Measurements from ENCODE around the gene CCDC182. TPM values are rescaled to one million over a fixed set of nuclear protein-coding genes. Genes with fewer than 3 reads are reported as not detected.

The CCDC182 gene
- total RNA-seq, 1 donor from 2014 or later: not detected

GRCh38 chr17:57726838-57727237, 18.3 kb downstream of the CCDC182 start:
- Mint-ChIP-seq H3K27ac (no peak overlapping the region), H3K4me3 (no peak overlapping the region), H3K9me3 (no peaks in the 10 kb centered on the region), H3K4me1 (no peaks in the 10 kb centered on the region), H3K36me3 (no peaks in the 10 kb centered on the region), H3K27me3 (ENCODE audit: low read depth) (no peaks in the 10 kb centered on the region)
- no peak for DNase-seq (ENCODE audit: low spot score in 2 of 2, unreplicated experiment in 2 of 2)
- TF ChIP-seq CTCF (IDR thresholded peaks at IDR 0.05; ENCODE audit: unreplicated experiment): no peak

GRCh38 chr17:57726213-57726790, 18.8 kb downstream of the CCDC182 start:
- Mint-ChIP-seq H3K4me1 (no peaks in the 10 kb centered on the region), H3K9me3 (no peaks in the 10 kb centered on the region), H3K36me3 (no peaks in the 10 kb centered on the region), H3K27ac (no peak overlapping the region), H3K4me3 (no peak overlapping the region), H3K27me3 (ENCODE audit: low read depth) (no peaks in the 10 kb centered on the region)
- no peak for DNase-seq (ENCODE audit: low spot score in 2 of 2, unreplicated experiment in 2 of 2)
- no peak for TF ChIP-seq CTCF (IDR thresholded peaks at IDR 0.05; ENCODE audit: unreplicated experiment)

GRCh38 chr17:57724729-57725125, 20.4 kb downstream of the CCDC182 start:
- TF ChIP-seq CTCF (IDR thresholded peaks at IDR 0.05; ENCODE audit: unreplicated experiment): no peak
- Mint-ChIP-seq H3K9me3 (no peaks in the 10 kb centered on the region), H3K4me1 (no peaks in the 10 kb centered on the region), H3K27ac (no peak overlapping the region), H3K27me3 (ENCODE audit: low read depth) (no peaks in the 10 kb centered on the region), H3K4me3 (no peak overlapping the region), H3K36me3 (no peaks in the 10 kb centered on the region)
- DNase-seq (ENCODE audit: low spot score in 2 of 2, unreplicated experiment in 2 of 2): no peak

GRCh38 chr17:57724026-57724728, 20.9 kb downstream of the CCDC182 start:
- Mint-ChIP-seq H3K4me3 (no peak overlapping the region), H3K36me3 (no peaks in the 10 kb centered on the region), H3K27me3 (ENCODE audit: low read depth) (no peaks in the 10 kb centered on the region), H3K9me3 (no peaks in the 10 kb centered on the region), H3K27ac (no peak overlapping the region), H3K4me1 (no peaks in the 10 kb centered on the region)
- DNase-seq (ENCODE audit: low spot score in 2 of 2, unreplicated experiment in 2 of 2): no peak
- no peak for TF ChIP-seq CTCF (IDR thresholded peaks at IDR 0.05; ENCODE audit: unreplicated experiment)

GRCh38 chr17:57723427-57724025, 21.6 kb downstream of the CCDC182 start:
- H3K9me3 Mint-ChIP-seq: no peaks in the 10 kb centered on the region

More at GRCh38 chr17:57723427-57724025, 21.6 kb downstream of the CCDC182 start:
- no peak for TF ChIP-seq CTCF (IDR thresholded peaks at IDR 0.05; ENCODE audit: unreplicated experiment)
- no peak overlapping the region for H3K27ac Mint-ChIP-seq
- no peaks in the 10 kb centered on the region for H3K4me1 Mint-ChIP-seq
- DNase-seq (ENCODE audit: low spot score in 2 of 2, unreplicated experiment in 2 of 2): no peak
- no peak overlapping the region for H3K4me3 Mint-ChIP-seq
- H3K36me3 Mint-ChIP-seq: no peaks in the 10 kb centered on the region
- H3K27me3 Mint-ChIP-seq (ENCODE audit: low read depth): peaks cover 5% of the 10 kb centered on the region

Data from mesothelial cell of epicardium (in vitro differentiated cells).